ENCODE results near the gene ECEL1. TPM values are rescaled to one million over a fixed set of nuclear protein-coding genes. Genes with fewer than 3 reads are reported as not detected.
"Not testable (repeated sequence)": the region's sequence is repeated elsewhere in the genome, so short reads cannot be mapped to it uniquely, and the experiment has no call there.

ECEL1 gene
- total RNA-seq, 1 experiment from 2014 or later = not detected

GRCh38 chr2:232535761-232536530, 48.3 kb upstream of the ECEL1 start:
- TF ChIP-seq CTCF (conservative IDR thresholded peaks at IDR 0.05) (no peak), EZH2 (IDR thresholded peaks at IDR 0.05; ENCODE audit: low read depth) (no peak)
- Histone ChIP-seq H3K36me3 (ENCODE audit: low read depth) (no peaks in the 10 kb centered on the region), H3K79me2 (ENCODE audit: low read depth) (no peaks in the 10 kb centered on the region), H3K9me3 (ENCODE audit: insufficient read depth, low read depth) (0 out of 2 replicates have a peak, but pooled peaks cover 2% of the 10 kb centered on the region), H2AFZ (no peak overlapping the region), H4K20me1 (ENCODE audit: insufficient read depth) (no peaks in the 10 kb centered on the region), H3K27me3 (ENCODE audit: insufficient read depth, low read depth) (no peaks in the 10 kb centered on the region), H3K9me2 (ENCODE audit: insufficient read depth) (no peaks in the 10 kb centered on the region), H3K4me1 (replicated peaks; ENCODE audit: insufficient read depth) (no peaks in the 10 kb centered on the region), H3K4me2 (no peak overlapping the region), H3K4me3 (no peak overlapping the region), H3K27ac (no peak overlapping the region), H3F3A (ENCODE audit: insufficient read depth, low read depth) (no peaks in the 10 kb centered on the region)
- DNase-seq = no peak
- BruUV-seq (replicated peaks) = no TSS peak
- ChIA-PET POLR2A (ENCODE audit: unreplicated experiment) (no interaction called here), CTCF (no interaction called here)
- intact Hi-C loops (cut with micrococcal nuclease; ENCODE audit: unreplicated experiment) = no loop called here

- no peak for DNase-seq
- Histone ChIP-seq H3K36me3 (ENCODE audit: low read depth) (no peaks in the 10 kb centered on the region), H3K27me3 (ENCODE audit: insufficient read depth, low read depth) (no peaks in the 10 kb centered on the region), H3K27ac (no peak overlapping the region), H3K4me2 (no peak overlapping the region), H3K9me3 (ENCODE audit: insufficient read depth, low read depth) (0 out of 2 replicates have a peak, but pooled peaks cover 2% of the 10 kb centered on the region), H2AFZ (no peak overlapping the region), H3K4me3 (no peak overlapping the region), H3F3A (ENCODE audit: insufficient read depth, low read depth) (no peaks in the 10 kb centered on the region), H3K79me2 (ENCODE audit: low read depth) (no peaks in the 10 kb centered on the region), H3K4me1 (replicated peaks; ENCODE audit: insufficient read depth) (no peaks in the 10 kb centered on the region), H4K20me1 (ENCODE audit: insufficient read depth) (no peaks in the 10 kb centered on the region), H3K9me2 (ENCODE audit: insufficient read depth) (no peaks in the 10 kb centered on the region)
- no TSS peak for BruUV-seq (replicated peaks)
- no peak for TF ChIP-seq CTCF (conservative IDR thresholded peaks at IDR 0.05)
- TF ChIP-seq EZH2 (IDR thresholded peaks at IDR 0.05; ENCODE audit: low read depth) = no peak
- intact Hi-C loops (cut with micrococcal nuclease; ENCODE audit: unreplicated experiment) = no loop called here
- ChIA-PET CTCF (no interaction called here), POLR2A (ENCODE audit: unreplicated experiment) (no interaction called here)
These were observed 47.5 kb upstream of the ECEL1 start for GRCh38 chr2:232534940-232535651.

- Histone ChIP-seq H3F3A (ENCODE audit: insufficient read depth, low read depth) (no peaks in the 10 kb centered on the region), H3K27ac (no peak overlapping the region), H2AFZ (no peak overlapping the region), H3K4me3 (no peak overlapping the region), H3K4me1 (replicated peaks; ENCODE audit: insufficient read depth) (no peaks in the 10 kb centered on the region), H4K20me1 (ENCODE audit: insufficient read depth) (no peaks in the 10 kb centered on the region), H3K4me2 (no peak overlapping the region), H3K9me3 (ENCODE audit: insufficient read depth, low read depth) (0 out of 2 replicates have a peak, but pooled peaks cover 2% of the 10 kb centered on the region), H3K79me2 (ENCODE audit: low read depth) (no peaks in the 10 kb centered on the region), H3K27me3 (ENCODE audit: insufficient read depth, low read depth) (no peaks in the 10 kb centered on the region), H3K36me3 (ENCODE audit: low read depth) (no peaks in the 10 kb centered on the region), H3K9me2 (ENCODE audit: insufficient read depth) (no peaks in the 10 kb centered on the region)
- TF ChIP-seq EZH2 (IDR thresholded peaks at IDR 0.05; ENCODE audit: low read depth) (no peak), CTCF (conservative IDR thresholded peaks at IDR 0.05) (no peak)
- ChIA-PET CTCF (no interaction called here), POLR2A (ENCODE audit: unreplicated experiment) (interaction anchor here (0.6 kb wide), 1 partner anchor 16 kb away, joined by 4 read pairs; the partner anchor contains the start of genes EIF4E2 and TIGD1)
- no TSS peak for BruUV-seq (replicated peaks)
- intact Hi-C loops (cut with micrococcal nuclease; ENCODE audit: unreplicated experiment) = no loop called here
- DNase-seq = no peak
These were observed 46.5 kb upstream of the ECEL1 start for GRCh38 chr2:232533944-232534710.

GRCh38 chr2:232532821-232533220, 45.2 kb upstream of the ECEL1 start:
- H3K9me2 ChIP-seq (ENCODE audit: insufficient read depth); H4K20me1 ChIP-seq (ENCODE audit: insufficient read depth); H3K4me3 ChIP-seq; H3K79me2 ChIP-seq (ENCODE audit: low read depth); H2AFZ ChIP-seq; intact Hi-C loops (cut with micrococcal nuclease; ENCODE audit: unreplicated experiment); BruUV-seq (replicated peaks); H3K4me2 ChIP-seq; H3K27me3 ChIP-seq (ENCODE audit: insufficient read depth, low read depth); H3F3A ChIP-seq (ENCODE audit: insufficient read depth, low read depth); H3K27ac ChIP-seq; H3K9me3 ChIP-seq (ENCODE audit: insufficient read depth, low read depth); H3K4me1 ChIP-seq (replicated peaks; ENCODE audit: insufficient read depth); POLR2A ChIA-PET (ENCODE audit: unreplicated experiment); DNase-seq; CTCF ChIA-PET; H3K36me3 ChIP-seq (ENCODE audit: low read depth): not testable (repeated sequence)

Data from PC-9 (cell line).